PC-9 (cell line): ENCODE data around the gene FLNB.

ENCODE experiments used
- CTCF ChIP-seq: fragments of 200-600 bp; sonication (generic); conservative IDR thresholded peaks from 2 replicates; pipeline ENCODE4 v1.6.1; 2017; ENCODE audit warnings: mixed run types, antibody characterized with exemption, mild to moderate bottlenecking, moderate library complexity
- EZH2 ChIP-seq: fragments of 200-600 bp; sonication (generic); IDR thresholded peaks from 2 replicates; pipeline ENCODE4 v1.8.0; 2017; ENCODE audit warnings: antibody characterized with exemption, low read depth

- TF ChIP-seq CTCF (no peak), EZH2 (no peak)
Measured at GRCh38 chr3:58176827-58177489, 168.7 kb downstream of the FLNB start.
